H1 (cell line): ENCODE results near the gene CCDC74A. TPM values are rescaled to one million over a fixed set of nuclear protein-coding genes. Genes with fewer than 3 reads are reported as not detected.
"Not testable (repeated sequence)": the region's sequence is repeated elsewhere in the genome, so short reads cannot be mapped to it uniquely, and the experiment has no call there.

ENCODE experiments used
- CTCF ChIA-PET: fragments of 300-600 bp; sonication (Branson Sonifier 250); formaldehyde crosslinking; loops from one replicate; lab custom pipeline; 2021; ENCODE audit not compliant: partially characterized antibody; lab: Charles Lee
- POLR2A ChIA-PET: fragments of 300-600 bp; sonication (Branson Sonifier 250); formaldehyde crosslinking; loops from one replicate; lab custom pipeline; 2021; ENCODE audit warnings: inconsistent platforms; ENCODE audit not compliant: partially characterized antibody; lab: Charles Lee
- DNase-seq, 2 experiments: peaks; one replicate each; pipeline versions ENCODE4 v3.0.0 to v3.0.0-alpha.2; 2010 to 2022; ENCODE audit warnings: low spot score in 2 of 2, low read depth in 1 of 2, mixed read lengths in 1 of 2
- FAIRE-seq: peaks from 2 replicates; lab custom pipeline; 2011; peaks lifted over from hg19 to GRCh38; lab: Jason Lieb, UNC
- H2AFZ ChIP-seq: 2 replicates; pipeline ENCODE4 v1.8.1; 2012; ENCODE audit warnings: low read length, inconsistent platforms
- H2AK5ac ChIP-seq: 2 replicates; pipeline ENCODE4 v1.6.1; 2013; ENCODE audit warnings: low read depth, low read length
- H2BK120ac ChIP-seq: replicated peaks from 2 replicates; pipeline ENCODE3; 2013; ENCODE audit warnings: low read depth, low read length, inconsistent platforms
- H2BK12ac ChIP-seq: 2 replicates; pipeline ENCODE4 v1.6.1; 2013; ENCODE audit warnings: low read depth, low read length
- H2BK15ac ChIP-seq: 2 replicates; pipeline ENCODE4 v1.6.1; 2013; ENCODE audit warnings: low read length
- H2BK20ac ChIP-seq: 2 replicates; pipeline ENCODE4 v1.6.1; 2013; ENCODE audit warnings: low read length
- H2BK5ac ChIP-seq: 2 replicates; pipeline ENCODE4 v1.6.1; 2013; ENCODE audit warnings: low read depth, low read length
- H3K14ac ChIP-seq: 2 replicates; pipeline ENCODE4 v1.6.1; 2013; ENCODE audit warnings: inconsistent platforms; ENCODE audit not compliant: insufficient read length
- H3K18ac ChIP-seq: 2 replicates; pipeline ENCODE4 v1.6.1; 2013; ENCODE audit warnings: low read length; ENCODE audit errors: extremely low read depth
- H3K23ac ChIP-seq: 2 replicates; pipeline ENCODE4 v1.6.1; 2013; ENCODE audit warnings: inconsistent platforms; ENCODE audit not compliant: insufficient read length
- H3K23me2 ChIP-seq: 2 replicates; pipeline ENCODE4 v1.6.1; 2013; ENCODE audit warnings: low read depth, low read length
- H3K27ac ChIP-seq: 2 replicates; pipeline ENCODE4 v1.6.1; 2011; ENCODE audit warnings: low read depth, low read length, inconsistent platforms
- H3K27me3 ChIP-seq, 4 experiments: replicated peaks in 1 of 4; 1 replicate in 1 of 4; 2 replicates in 3 of 4; pipeline versions ENCODE4 v1.6.1 to v1.8.1; 2011 to 2013; ENCODE audit warnings: low read length in 3 of 4, mild to moderate bottlenecking in 3 of 4, inconsistent platforms in 2 of 4, mixed read lengths in 2 of 4, moderate library complexity in 1 of 4; ENCODE audit not compliant: control insufficient read depth in 3 of 4, insufficient read depth in 3 of 4; ENCODE audit errors: extremely low read depth in 1 of 4
- H3K36me3 ChIP-seq, 4 experiments: 2 replicates each; pipeline versions ENCODE4 v1.6.1 to v1.8.1; 2011 to 2013; ENCODE audit warnings: mild to moderate bottlenecking in 4 of 4, low read length in 3 of 4, moderate library complexity in 2 of 4, control low read depth in 1 of 4, inconsistent platforms in 1 of 4; ENCODE audit not compliant: insufficient read depth in 4 of 4, control insufficient read depth in 2 of 4
- H3K4ac ChIP-seq: replicated peaks from 2 replicates; pipeline ENCODE3; 2013; ENCODE audit warnings: low read length, low read depth, mixed read lengths, inconsistent platforms; ENCODE audit not compliant: insufficient read length
- H3K4me1 ChIP-seq, 4 experiments: replicated peaks in 1 of 4; 1 replicate in 1 of 4; 2 replicates in 3 of 4; pipeline versions ENCODE4 v1.6.1 to v1.8.1; 2011 to 2013; ENCODE audit warnings: low read length in 3 of 4, inconsistent platforms in 2 of 4, mixed read lengths in 1 of 4; ENCODE audit not compliant: insufficient read depth in 4 of 4, control insufficient read depth in 3 of 4
- H3K4me2 ChIP-seq, 2 experiments: 2 replicates each; pipeline versions ENCODE4 v1.6.1 to v1.8.1; 2011 to 2013; ENCODE audit warnings: low read depth in 2 of 2, low read length in 2 of 2, control low read depth in 1 of 2, inconsistent platforms in 1 of 2, mild to moderate bottlenecking in 1 of 2; ENCODE audit not compliant: insufficient read depth in 1 of 2
- H3K4me3 ChIP-seq, 4 experiments: fragments of 200-600, 300-600 bp in 1 of 4; sonication (generic), shearing (Covaris generic), sonication (Bioruptor Twin) in 1 of 4; 2 replicates each; pipeline versions ENCODE4 v1.5.1 to v1.8.1; 2011 to 2016; ENCODE audit warnings: low read length in 4 of 4, low read depth in 3 of 4, control low read depth in 2 of 4, inconsistent platforms in 2 of 4, mild to moderate bottlenecking in 2 of 4, mixed read lengths in 1 of 4, moderate library complexity in 1 of 4; ENCODE audit not compliant: insufficient read depth in 2 of 4; ENCODE audit errors: extremely low read depth in 1 of 4
- H3K56ac ChIP-seq: replicated peaks from 2 replicates; pipeline ENCODE3; 2013; ENCODE audit warnings: low read depth, mild to moderate bottlenecking, mixed read lengths, low read length, inconsistent platforms; ENCODE audit not compliant: insufficient read length
- H3K79me1 ChIP-seq: 2 replicates; pipeline ENCODE4 v1.6.1; 2013; ENCODE audit warnings: low read depth, low read length, control low read depth
- H3K79me2 ChIP-seq, 2 experiments: 2 replicates each; pipeline versions ENCODE4 v1.6.1 to v1.8.1; 2012 to 2013; ENCODE audit warnings: low read length in 2 of 2, mild to moderate bottlenecking in 2 of 2, inconsistent platforms in 1 of 2; ENCODE audit not compliant: insufficient read depth in 2 of 2, control insufficient read depth in 1 of 2
- H3K9ac ChIP-seq, 4 experiments: replicated peaks in 1 of 4; 1 replicate in 1 of 4; 2 replicates in 3 of 4; pipeline versions ENCODE4 v1.6.1 to v1.8.1; 2011 to 2013; ENCODE audit warnings: low read depth in 3 of 4, low read length in 3 of 4, control low read depth in 2 of 4, mild to moderate bottlenecking in 2 of 4, moderate library complexity in 2 of 4, inconsistent platforms in 1 of 4; ENCODE audit errors: extremely low read depth in 1 of 4
- H3K9me3 ChIP-seq, 2 experiments: 2 replicates each; pipeline versions ENCODE4 v1.6.1 to v1.8.1; 2012 to 2013; ENCODE audit warnings: mild to moderate bottlenecking in 2 of 2, moderate library complexity in 2 of 2, control low read depth in 1 of 2, inconsistent platforms in 1 of 2, low read depth in 1 of 2, low read length in 1 of 2, mixed read lengths in 1 of 2; ENCODE audit not compliant: insufficient read depth in 2 of 2
- H4K20me1 ChIP-seq, 2 experiments: replicated peaks in 1 of 2; 2 replicates each; pipeline versions ENCODE3 to v1.8.1; 2011 to 2013; ENCODE audit warnings: inconsistent platforms in 2 of 2, low read length in 2 of 2, mild to moderate bottlenecking in 1 of 2; ENCODE audit not compliant: insufficient read depth in 2 of 2, control insufficient read depth in 1 of 2
- H4K5ac ChIP-seq: 2 replicates; pipeline ENCODE4 v1.6.1; 2013; ENCODE audit warnings: low read length, low read depth, mixed read lengths, inconsistent platforms; ENCODE audit not compliant: insufficient read length
- H4K8ac ChIP-seq: 2 replicates; pipeline ENCODE4 v1.8.0; 2013; ENCODE audit warnings: mild to moderate bottlenecking, moderate library complexity, low read length, inconsistent platforms; ENCODE audit not compliant: insufficient read depth; ENCODE audit errors: extremely low read depth
- H4K91ac ChIP-seq: replicated peaks from 2 replicates; pipeline ENCODE3; 2013; ENCODE audit warnings: low read length, mixed read lengths, inconsistent platforms; ENCODE audit not compliant: insufficient read length
- ASH2L ChIP-seq: fragments of 200-600, 300-600 bp; sonication (generic); IDR thresholded peaks from one replicate; pipeline ENCODE4 v1.7.1; 2017; ENCODE audit warnings: low read length
- WGBS, 2 experiments: shearing (Covaris generic) in 1 of 2; methylation state at CpG; one replicate each; pipeline versions ENCODE4 v1.1.6 to v1.1.7; 2013 to 2015; ENCODE audit warnings: low lambda C conversion rate in 2 of 2, mixed read lengths in 2 of 2, inconsistent platforms in 1 of 2, low coverage in 1 of 2, missing lambda C conversion rate in 1 of 2; ENCODE audit not compliant: insufficient replicate concordance in 2 of 2, insufficient coverage in 1 of 2, insufficient read length in 1 of 2; ENCODE audit errors: extremely low coverage in 1 of 2, missing lambda C conversion rate in 1 of 2; 5-methylcytosine and 5-hydroxymethylcytosine counted together
- long read RNA-seq, 2 experiments: library from RNA in 1 of 2; library from capped mRNA in 1 of 2; stranded (forward); transcript quantifications; one replicate each; pipeline ENCODE4 v2.0.0, GENCODE V29; 2021; ENCODE audit warnings: inconsistent platforms in 1 of 2
- polyA minus RNA-seq, 3 experiments: library from RNA; depleted of rRNA, polyadenylated mRNA; stranded (reverse); fragments of >200 nt; gene quantifications; 1 replicate in 2 of 3; 2 replicates in 1 of 3; pipeline ENCODE4 v1.2.3, GENCODE V29; 2011
- polyA plus RNA-seq, 7 experiments: library from polyadenylated mRNA; depleted of rRNA in 3 of 7; stranded (reverse) in 5 of 7; unstranded in 2 of 7; fragments of >200 nt in 5 of 7; fragments of 200-250 nt in 2 of 7; gene quantifications; 1 replicate in 5 of 7; 2 replicates in 1 of 7; 4 replicates in 1 of 7; pipeline versions ENCODE4 v1.2.1 to v1.2.3, GENCODE V29; 2011 to 2013; ENCODE audit warnings: missing spikeins in 2 of 7, mixed read lengths in 2 of 7
- total RNA-seq: library from RNA; stranded (reverse); fragmentation: NEBNext Ultra II Directional; extraction: Animal tissue kit (Norgen Biotek cat#: 25700); gene quantifications from 2 replicates; pipeline ENCODE4 v1.2.1, GENCODE V29; 2021

The CCDC74A gene
- total RNA-seq (14.9 and 18.1 TPM in 2 replicates), polyA plus RNA-seq (2011; rRNA removed) (21.0 and 23.8 TPM in 2 replicates), polyA minus RNA-seq (2011; rRNA and poly(A)+ RNA removed) (6.1 and 7.0 TPM in 2 replicates)
- 26.9 TPM for polyA plus RNA-seq (2011; cell fraction: cytosol; rRNA removed)
- 89.2 TPM for polyA plus RNA-seq (2011; cell fraction: nucleus; rRNA removed)
- polyA plus RNA-seq (2012, experiment 1 of 2): 13.5 to 22.4 TPM (median 19.7 TPM) in 4 replicates
- 14.3 TPM for polyA plus RNA-seq (2012, experiment 2 of 2)
- polyA plus RNA-seq (2013, experiment 1 of 2): 16.2 TPM
- polyA plus RNA-seq (2013, experiment 2 of 2): 17.2 TPM
- polyA minus RNA-seq (2011; cell fraction: cytosol; rRNA and poly(A)+ RNA removed): 7.4 TPM
- 17.8 TPM for polyA minus RNA-seq (2011; cell fraction: nucleus; rRNA and poly(A)+ RNA removed)
- long read RNA-seq, experiment 1, transcript CCDC74A-202 (8 exons, 1,298 nt): major isoform, 5 of 18 reads
- long read RNA-seq, experiment 1, partial matches to known transcripts: 4 of 18 reads
- long read RNA-seq, experiment 1, other reads (novel, unspliced or antisense): 7 of 18 reads
- long read RNA-seq, experiment 2, partial matches to known transcripts: 1 of 2 reads
- long read RNA-seq, experiment 2, other reads (novel, unspliced or antisense): 1 of 2 reads

GRCh38 chr2:131527131-131528001 is at the start of gene CCDC74A:
TSS of gene CCDC74A (plus strand) at chr2:131527888. CDS start at chr2:131527971, 83 bp downstream.
- H3K4ac ChIP-seq, H2BK120ac ChIP-seq, H4K8ac ChIP-seq, CTCF ChIA-PET, H3K23ac ChIP-seq, H3K79me2 ChIP-seq, H3K14ac ChIP-seq, H3K79me1 ChIP-seq, H3K56ac ChIP-seq, H2AK5ac ChIP-seq, FAIRE-seq, H3K36me3 ChIP-seq, H3K4me1 ChIP-seq, H3K18ac ChIP-seq, H3K27me3 ChIP-seq, POLR2A ChIA-PET, H2BK5ac ChIP-seq, H2BK20ac ChIP-seq, H4K5ac ChIP-seq, H2BK12ac ChIP-seq, H3K23me2 ChIP-seq, H3K9me3 ChIP-seq, H4K20me1 ChIP-seq, H3K27ac ChIP-seq, H2BK15ac ChIP-seq, H4K91ac ChIP-seq: not testable (repeated sequence)
- peak in 1 of 2 experiments; percentile 80 for DNase-seq
- Histone ChIP-seq H2AFZ (peak within 1 kb of the TSS; percentile 44; the same call in 1 of the 2 replicates), H3K4me2 (peak within 1 kb of the TSS; percentile 67 to 78), H3K4me3 (peak within 1 kb of the TSS; percentile 33 to 58 (median 41)), H3K9ac (peak within 1 kb of the TSS in 1 of 4 experiments; percentile 44; a peak in 1 of 7 replicates)
- 34% methylated on average over 41 of the region's 47 CpGs; no CpG with 5 or more reads in 1 of the 2 experiments for WGBS, 2 experiments
- peak; percentile 17 for TF ChIP-seq ASH2L
